Transverse colon (tissue), 4 donors: Measurements from ENCODE around the gene PLEKHO2.

Source experiments
- EP300 ChIP-seq: sonication (generic); formaldehyde crosslinking; IDR thresholded peaks from one replicate; pipeline ENCODE4 v1.6.1; 2017; ENCODE audit warnings: antibody characterized with exemption, low read depth
- POLR2A ChIP-seq: fragments of 450-650 bp; IDR thresholded peaks from one replicate; pipeline ENCODE4 v1.6.1; 2016; ENCODE audit warnings: antibody characterized with exemption, mild to moderate bottlenecking, moderate library complexity
- POLR2AphosphoS5 ChIP-seq, 3 donors: sonication (generic); formaldehyde crosslinking; IDR thresholded peaks; one replicate each; pipeline ENCODE4 v1.6.1; 2016; ENCODE audit warnings: antibody characterized with exemption in 3 of 3
- TF ChIP-seq, protein P1 (sequence below), 5 experiments: fragments of 200-600 bp in 3 of 5; fragments of 450-650 bp in 2 of 5; sonication (generic) in 3 of 5; IDR thresholded peaks; 1 replicate in 2 of 5; 2 replicates in 3 of 5; pipeline ENCODE4 v1.5.1; 2016 to 2017; ENCODE audit warnings: antibody characterized with exemption in 5 of 5, inconsistent platforms in 3 of 5, mild to moderate bottlenecking in 2 of 5, moderate library complexity in 1 of 5

DNA sequence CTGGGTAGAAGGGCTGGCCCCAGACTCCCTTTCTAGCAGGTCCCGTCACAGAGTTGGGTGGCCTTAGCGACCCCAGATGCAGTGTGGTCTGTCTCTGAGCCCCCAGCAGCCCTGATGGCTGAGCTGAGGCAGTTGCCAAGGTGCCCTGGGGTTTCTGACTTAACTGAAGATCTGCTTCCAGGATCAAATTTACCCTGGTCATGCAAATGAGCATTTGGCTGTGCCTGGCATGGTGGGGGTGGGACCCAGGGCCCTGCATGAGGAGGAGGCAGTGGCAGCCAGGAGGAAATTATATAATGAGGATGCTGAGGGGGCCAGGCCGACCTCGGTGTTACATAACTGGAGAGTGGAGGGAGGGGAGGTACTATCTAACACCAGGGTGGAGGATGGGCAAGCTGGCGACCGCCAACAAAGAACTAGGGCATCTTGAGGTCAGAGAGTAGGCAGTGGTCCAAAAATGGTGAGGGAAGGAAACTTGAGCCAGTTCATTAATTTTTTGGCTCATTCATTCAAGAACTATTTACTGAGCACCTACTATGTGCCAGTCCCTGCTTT lies 16.4 kb downstream of the PLEKHO2 start:
- TF ChIP-seq, protein P1, sequence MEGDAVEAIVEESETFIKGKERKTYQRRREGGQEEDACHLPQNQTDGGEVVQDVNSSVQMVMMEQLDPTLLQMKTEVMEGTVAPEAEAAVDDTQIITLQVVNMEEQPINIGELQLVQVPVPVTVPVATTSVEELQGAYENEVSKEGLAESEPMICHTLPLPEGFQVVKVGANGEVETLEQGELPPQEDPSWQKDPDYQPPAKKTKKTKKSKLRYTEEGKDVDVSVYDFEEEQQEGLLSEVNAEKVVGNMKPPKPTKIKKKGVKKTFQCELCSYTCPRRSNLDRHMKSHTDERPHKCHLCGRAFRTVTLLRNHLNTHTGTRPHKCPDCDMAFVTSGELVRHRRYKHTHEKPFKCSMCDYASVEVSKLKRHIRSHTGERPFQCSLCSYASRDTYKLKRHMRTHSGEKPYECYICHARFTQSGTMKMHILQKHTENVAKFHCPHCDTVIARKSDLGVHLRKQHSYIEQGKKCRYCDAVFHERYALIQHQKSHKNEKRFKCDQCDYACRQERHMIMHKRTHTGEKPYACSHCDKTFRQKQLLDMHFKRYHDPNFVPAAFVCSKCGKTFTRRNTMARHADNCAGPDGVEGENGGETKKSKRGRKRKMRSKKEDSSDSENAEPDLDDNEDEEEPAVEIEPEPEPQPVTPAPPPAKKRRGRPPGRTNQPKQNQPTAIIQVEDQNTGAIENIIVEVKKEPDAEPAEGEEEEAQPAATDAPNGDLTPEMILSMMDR (IDR thresholded peaks at IDR 0.05): no peak
- TF ChIP-seq EP300: no peak
- no peak for TF ChIP-seq POLR2A
- no peak for TF ChIP-seq POLR2AphosphoS5 (IDR thresholded peaks at IDR 0.05)
